Mesendoderm (in vitro differentiated cells): ENCODE measurements around the gene KRTAP11-1.

Experiments
- DNase-seq: peaks from one replicate; pipeline ENCODE4 v3.0.0; 2013
- H2AK5ac ChIP-seq: 2 replicates; pipeline ENCODE4 v1.6.1; 2013; ENCODE audit warnings: low read length, inconsistent platforms
- H2BK120ac ChIP-seq: 2 replicates; pipeline ENCODE4 v1.6.1; 2013; ENCODE audit warnings: low read depth, mild to moderate bottlenecking, low read length, moderate library complexity, mixed read lengths
- H2BK15ac ChIP-seq: replicated peaks from 2 replicates; pipeline ENCODE4 v1.6.1; 2013; ENCODE audit warnings: low read depth, mild to moderate bottlenecking, moderate library complexity
- H2BK5ac ChIP-seq: 2 replicates; pipeline ENCODE4 v1.6.1; 2013; ENCODE audit warnings: low read length, inconsistent platforms
- H3K18ac ChIP-seq: 2 replicates; pipeline ENCODE4 v1.6.1; 2013; ENCODE audit warnings: mild to moderate bottlenecking, low read length, mixed read lengths
- H3K23ac ChIP-seq: one replicate; pipeline ENCODE4 v1.6.1; 2013; ENCODE audit warnings: low read length
- H3K27ac ChIP-seq: 2 replicates; pipeline ENCODE4 v1.5.1; 2013; ENCODE audit warnings: low read depth, mild to moderate bottlenecking, inconsistent platforms, low read length, moderate library complexity
- H3K27me3 ChIP-seq: 2 replicates; pipeline ENCODE4 v1.6.1; 2013; ENCODE audit warnings: low read length, control low read depth, mild to moderate bottlenecking, inconsistent platforms; ENCODE audit not compliant: insufficient read depth, poor library complexity
- H3K36me3 ChIP-seq: 2 replicates; pipeline ENCODE4 v1.6.1; 2013; ENCODE audit warnings: low read length, inconsistent platforms; ENCODE audit not compliant: control insufficient read depth, insufficient read depth
- H3K4ac ChIP-seq: one replicate; pipeline ENCODE4 v1.6.1; 2013; ENCODE audit warnings: low read depth, mild to moderate bottlenecking, low read length, moderate library complexity
- H3K4me1 ChIP-seq: 2 replicates; pipeline ENCODE4 v1.6.1; 2013; ENCODE audit warnings: low read depth, low read length, inconsistent platforms; ENCODE audit not compliant: control insufficient read depth
- H3K4me2 ChIP-seq: 2 replicates; pipeline ENCODE4 v1.6.1; 2013; ENCODE audit warnings: low read length
- H3K4me3 ChIP-seq: 2 replicates; pipeline ENCODE4 v1.5.1; 2013; ENCODE audit warnings: mild to moderate bottlenecking, low read length
- H3K56ac ChIP-seq: one replicate; pipeline ENCODE4 v1.6.1; 2013; ENCODE audit warnings: low read length
- H3K79me1 ChIP-seq: 2 replicates; pipeline ENCODE4 v1.6.1; 2013; ENCODE audit warnings: low read length, inconsistent platforms
- H3K79me2 ChIP-seq: 2 replicates; pipeline ENCODE4 v1.6.1; 2013; ENCODE audit warnings: mild to moderate bottlenecking, low read length; ENCODE audit not compliant: control insufficient read depth, insufficient read depth
- H3K9ac ChIP-seq: 2 replicates; pipeline ENCODE4 v1.6.1; 2013; ENCODE audit warnings: low read length, inconsistent platforms
- H4K5ac ChIP-seq: one replicate; pipeline ENCODE4 v1.6.1; 2013; ENCODE audit warnings: low read length
- H4K8ac ChIP-seq: one replicate; pipeline ENCODE4 v1.6.1; 2013; ENCODE audit warnings: low read depth, mild to moderate bottlenecking, control low read depth, low read length, moderate library complexity
- WGBS: extraction: QIAGEN DNeasy Blood & Tissue Kit; methylation state at CpG from one replicate; pipeline ENCODE4 v1.1.7; 2013; ENCODE audit warnings: low lambda C conversion rate, missing lambda C conversion rate; ENCODE audit not compliant: insufficient coverage; ENCODE audit errors: extremely low coverage; 5-methylcytosine and 5-hydroxymethylcytosine counted together

Gene KRTAP11-1

GRCh38 chr21:30839304-30839703 is 42.1 kb downstream of the KRTAP11-1 start:
- H3K79me2 ChIP-seq = no peaks in the 10 kb centered on the region
- H2BK5ac ChIP-seq = no peak overlapping the region
- no peak overlapping the region for H3K18ac ChIP-seq
- H2AK5ac ChIP-seq = no peak overlapping the region
- H3K4me2 ChIP-seq = no peak overlapping the region
- H4K5ac ChIP-seq = no peak overlapping the region
- WGBS = no CpG with 5 or more reads among the region's 5 CpGs
- peak; percentile 71 for DNase-seq
- H3K9ac ChIP-seq = no peak overlapping the region
- H2BK120ac ChIP-seq = no peak overlapping the region
- no peaks in the 10 kb centered on the region for H3K36me3 ChIP-seq
- H3K4ac ChIP-seq = no peak overlapping the region
- H3K4me3 ChIP-seq = no peak overlapping the region
- no peak overlapping the region for H4K8ac ChIP-seq
- H3K4me1 ChIP-seq = no peaks in the 10 kb centered on the region
- H2BK15ac ChIP-seq = no peak overlapping the region
- no peak overlapping the region for H3K56ac ChIP-seq
- no peaks in the 10 kb centered on the region for H3K79me1 ChIP-seq
- no peak overlapping the region for H3K27ac ChIP-seq
- no peaks in the 10 kb centered on the region for H3K27me3 ChIP-seq
- H3K23ac ChIP-seq = no peak overlapping the region

- Histone ChIP-seq H3K23ac (no peak overlapping the region), H2AK5ac (no peak overlapping the region), H3K4me1 (no peaks in the 10 kb centered on the region), H3K79me1 (no peaks in the 10 kb centered on the region), H2BK5ac (no peak overlapping the region), H3K9ac (no peak overlapping the region), H3K18ac (no peak overlapping the region), H3K27me3 (no peaks in the 10 kb centered on the region), H2BK15ac (no peak overlapping the region), H3K27ac (no peak overlapping the region), H3K56ac (no peak overlapping the region), H3K4me3 (no peak overlapping the region), H4K5ac (no peak overlapping the region), H4K8ac (no peak overlapping the region), H3K36me3 (no peaks in the 10 kb centered on the region), H2BK120ac (no peak overlapping the region), H3K4me2 (no peak overlapping the region), H3K79me2 (no peaks in the 10 kb centered on the region), H3K4ac (no peak overlapping the region)
- no CpG with 5 or more reads among the region's 6 CpGs for WGBS
- no peak for DNase-seq
Measured at GRCh38 chr21:30838536-30838935, 42.8 kb downstream of the KRTAP11-1 start.

GRCh38 chr21:30831194-30831765 is 50.1 kb downstream of the KRTAP11-1 start:
- no peaks in the 10 kb centered on the region for H3K4me1 ChIP-seq
- no peaks in the 10 kb centered on the region for H3K79me2 ChIP-seq
- peak; percentile 85 for DNase-seq
- H2AK5ac ChIP-seq = no peak overlapping the region
- no CpG with 5 or more reads among the region's 6 CpGs for WGBS
- H3K4me2 ChIP-seq = no peak overlapping the region
- no peak overlapping the region for H3K56ac ChIP-seq
- no peaks in the 10 kb centered on the region for H3K27me3 ChIP-seq
- no peak overlapping the region for H3K23ac ChIP-seq
- no peak overlapping the region for H3K9ac ChIP-seq
- no peak overlapping the region for H2BK120ac ChIP-seq
- H3K79me1 ChIP-seq = no peaks in the 10 kb centered on the region
- H3K4ac ChIP-seq = no peak overlapping the region
- no peak overlapping the region for H3K18ac ChIP-seq
- H2BK15ac ChIP-seq = no peak overlapping the region
- no peak overlapping the region for H3K4me3 ChIP-seq
- no peak overlapping the region for H3K27ac ChIP-seq
- H3K36me3 ChIP-seq = no peaks in the 10 kb centered on the region
- no peak overlapping the region for H2BK5ac ChIP-seq
- no peak overlapping the region for H4K8ac ChIP-seq
- no peak overlapping the region for H4K5ac ChIP-seq
